ENCODE results near the gene GUCY2D.

DNA sequence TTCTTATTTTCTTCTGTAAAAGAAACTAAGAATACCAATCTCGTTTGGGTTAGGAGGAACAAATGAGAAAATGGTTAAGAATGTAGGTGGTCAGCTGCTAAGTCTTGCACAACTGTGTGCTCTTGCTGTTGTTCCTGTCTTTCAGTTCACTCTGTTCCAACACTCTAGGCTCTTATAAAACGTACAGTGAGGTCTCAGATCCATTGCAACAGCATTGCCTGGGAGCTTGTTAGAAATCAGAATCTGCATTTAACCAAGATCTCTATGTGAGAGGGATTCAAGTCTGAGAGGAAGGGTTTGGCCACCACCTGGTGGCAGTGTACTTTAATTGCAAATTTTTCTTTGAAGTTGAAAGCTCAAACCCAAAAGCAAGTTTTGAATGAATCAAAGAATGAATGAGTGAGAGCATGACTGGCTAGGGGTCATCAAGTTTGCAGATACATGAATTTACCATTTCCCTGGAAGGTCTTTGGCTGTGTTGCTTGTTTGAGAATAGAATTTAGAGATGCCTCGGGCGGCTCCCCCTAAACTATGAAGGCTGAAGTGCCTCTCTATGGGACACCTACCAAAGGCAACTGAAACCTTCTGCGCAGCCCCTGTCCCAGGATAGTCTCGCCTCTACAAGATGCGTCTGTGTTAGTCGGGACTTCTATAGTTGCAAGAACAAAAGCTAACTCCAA lies 39.0 kb downstream of the GUCY2D start:
- TF ChIP-seq POLR2A (IDR thresholded peaks at IDR 0.05), result peak in 1 of 4 donors; percentile 52
- TF ChIP-seq CTCF (IDR thresholded peaks at IDR 0.05), result peak; percentile 26 to 76 (median 60)
- TF ChIP-seq POLR2AphosphoS5 (IDR thresholded peaks at IDR 0.05), result peak; percentile 54 to 61
- peak in 3 of 4 donors; percentile 16 to 97 (median 65) for TF ChIP-seq EP300 (IDR thresholded peaks at IDR 0.05)

All from upper lobe of left lung (tissue), 4 donors.